A549 treated with ZK216348 at 1 μM for 4 hours (cell line): ENCODE data around the gene TFCP2. TPM values are rescaled to one million over a fixed set of nuclear protein-coding genes. Genes with fewer than 3 reads are reported as not detected.

Experiments used
- total RNA-seq: library from RNA; stranded (reverse); fragments of 200-300 nt; extraction: Qiagen RNA extraction; gene quantifications from 5 replicates; pipeline ENCODE4 v1.2.3, GENCODE V29; 2022; ENCODE audit warnings: low read depth

TFCP2 gene
- 18.8 to 22.2 TPM (median 21.1 TPM) in 5 replicates for total RNA-seq

GRCh38 chr12:51172515-51173431 lies at the start of gene TFCP2:
Gene TFCP2 (minus strand): TSS chr12:51173135. CDS start chr12:51172422, 713 bp downstream.

GRCh38 chr12:51217968-51218606 lies 45.2 kb upstream of the TFCP2 start, which contains the start of gene POU6F1:
Gene POU6F1 (minus strand): TSS chr12:51218062. CDS start chr12:51206836, 11,226 bp downstream.

GRCh38 chr12:51083126-51083833 lies 89.7 kb downstream of the TFCP2 start, which contains the start of gene CSRNP2:
Gene CSRNP2 (minus strand): TSS chr12:51083596. CDS start chr12:51076561, 7,035 bp downstream.

GRCh38 chr12:51047655-51048540 lies 125.0 kb downstream of the TFCP2 start, which contains the start of gene LETMD1:
Gene LETMD1 (plus strand): TSS chr12:51048327. CDS start chr12:51048357, 30 bp downstream.

Other genes starting within 250 kb of the TFCP2 start
- not detected in 5 replicates for gene HIGD1C, start 220.6 kb downstream of the TFCP2 start, total RNA-seq
- gene SLC11A2, start 146.8 kb downstream of the TFCP2 start, total RNA-seq, result 16.7 to 24.1 TPM (median 22.2 TPM) in 5 replicates
- gene LETMD1, start 124.8 kb downstream of the TFCP2 start, total RNA-seq, result 23.5 to 28.0 TPM (median 24.6 TPM) in 5 replicates
- 11.8 to 16.1 TPM (median 13.8 TPM) in 5 replicates for gene CSRNP2, start 89.5 kb downstream of the TFCP2 start, total RNA-seq
- 1.0 to 3.9 TPM (median 1.6 TPM) in 5 replicates for gene POU6F1, start 44.9 kb upstream of the TFCP2 start, total RNA-seq
- 303 to 355 TPM (median 335 TPM) in 5 replicates for gene DAZAP2, start 65.7 kb upstream of the TFCP2 start, total RNA-seq
- 23.9 to 26.6 TPM (median 24.1 TPM) in 5 replicates for gene SMAGP, start 97.3 kb upstream of the TFCP2 start, total RNA-seq
- 0.09 to 0.19 TPM (median 0.14 TPM) in 4 of 5 replicates, not detected in the other for gene BIN2, start 151.0 kb upstream of the TFCP2 start, total RNA-seq
- not detected in 5 replicates for gene CELA1, start 173.5 kb upstream of the TFCP2 start, total RNA-seq
- gene GALNT6, start 218.3 kb upstream of the TFCP2 start, total RNA-seq, result 2.3 to 4.5 TPM (median 3.6 TPM) in 5 replicates